Stimulated activated CD4-positive, alpha-beta T cell treated with anti-CD3 and anti-CD28 coated beads, Interleukin-1b, Interleukin-23, amount 100 ng/mL, for 24 hours (primary cell): ENCODE data around the gene EPHA4.

Experiments used
- DNase-seq, 4 experiments: peaks; one replicate each; pipeline ENCODE4 v3.0.0-alpha.2; 2020; ENCODE audit warnings: low read depth in 4 of 4, low spot score in 1 of 4

Gene EPHA4

DNA sequence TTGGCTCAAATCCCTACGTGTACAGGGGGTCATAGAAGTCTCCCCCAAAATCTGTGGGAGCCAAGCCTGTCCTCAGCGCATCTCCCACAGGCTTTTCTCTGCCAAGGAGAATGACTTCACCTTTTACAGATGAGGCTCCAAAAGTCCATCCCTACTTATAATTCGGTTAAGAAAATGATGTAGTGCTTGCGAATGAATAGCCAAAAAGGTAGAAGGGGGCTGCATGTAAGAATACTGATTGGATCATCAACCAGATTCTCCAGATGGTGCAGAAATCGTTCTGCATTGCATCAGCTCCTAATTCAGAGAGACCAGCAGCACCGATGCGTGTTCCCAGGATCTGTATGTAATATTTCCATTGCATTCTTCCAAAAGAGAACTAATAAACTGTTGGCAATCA, 91.9 kb downstream of the EPHA4 start:
- DNase-seq = no peak

DNA sequence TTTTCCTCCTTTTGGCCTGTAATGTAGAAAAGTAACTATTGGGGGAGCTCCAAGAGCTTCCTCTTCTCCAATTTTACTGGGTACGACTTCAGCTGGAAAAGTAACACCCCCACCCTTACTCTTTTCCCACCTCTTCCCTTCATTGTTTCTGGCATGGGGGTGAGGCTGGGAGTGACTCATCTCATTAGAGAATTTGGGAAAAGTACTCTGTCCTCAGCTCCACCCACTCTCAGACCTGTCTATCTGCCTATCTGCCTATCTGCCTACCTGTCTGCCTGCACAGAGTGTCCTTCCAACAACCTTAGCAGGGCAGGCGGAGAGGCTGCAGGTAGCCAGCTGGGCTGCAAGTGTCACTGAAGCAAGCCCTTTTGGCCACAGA, 93.6 kb downstream of the EPHA4 start:
- no peak for DNase-seq

DNA sequence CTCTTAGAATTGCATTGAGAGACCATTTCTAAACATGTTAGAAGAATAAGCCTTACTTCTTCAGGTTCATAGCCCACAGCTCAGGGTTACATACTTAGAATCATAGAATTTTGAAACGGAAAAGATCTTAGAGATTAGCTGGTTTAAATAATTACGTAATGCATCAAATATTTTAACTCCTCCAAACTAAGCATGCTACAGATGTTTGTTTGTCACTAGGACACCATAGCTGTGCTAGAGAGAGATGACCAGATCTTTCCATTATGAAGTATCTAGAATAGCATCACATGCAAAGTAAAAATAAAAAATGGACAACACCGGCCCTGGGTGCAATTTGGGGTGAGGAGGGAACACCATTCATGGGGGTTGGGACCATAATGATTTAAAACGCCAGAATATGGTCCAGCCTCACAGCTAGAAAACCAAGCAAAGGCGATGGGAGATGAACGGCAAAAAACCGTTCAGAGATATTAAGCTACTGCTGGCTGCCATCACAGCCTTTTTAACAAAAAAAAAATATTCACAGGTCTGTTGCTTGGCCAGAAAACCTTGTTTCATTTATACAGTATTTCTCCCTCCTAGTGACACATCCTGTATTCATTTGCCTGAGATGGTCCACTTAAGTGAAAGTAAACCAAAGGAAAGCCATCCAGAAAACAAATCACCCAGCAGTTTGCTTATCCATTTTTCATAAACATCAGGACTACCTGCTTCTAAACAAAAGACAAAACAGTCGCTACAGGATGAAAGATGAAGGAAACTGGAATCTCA, 94.2 kb downstream of the EPHA4 start:
- no peak for DNase-seq

DNA sequence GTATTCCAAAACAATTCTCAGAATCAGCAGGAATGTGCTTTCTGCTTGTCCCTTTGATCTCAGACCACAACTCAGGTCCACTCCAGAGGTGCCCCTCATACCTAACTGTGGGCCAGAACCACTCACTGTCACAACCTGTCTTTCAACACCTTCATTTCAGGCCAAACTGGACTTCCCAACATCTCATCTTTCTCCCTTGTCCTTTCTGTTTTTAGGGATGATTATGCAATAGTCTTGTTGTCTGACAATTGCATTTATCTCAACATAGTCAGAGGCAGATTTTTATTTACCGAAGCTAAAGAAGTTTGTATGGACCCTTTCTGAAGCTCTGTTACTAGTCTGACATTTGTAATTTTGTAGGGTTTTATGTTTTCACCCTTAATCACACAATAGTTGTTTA, 95.9 kb downstream of the EPHA4 start:
- no peak for DNase-seq

DNA sequence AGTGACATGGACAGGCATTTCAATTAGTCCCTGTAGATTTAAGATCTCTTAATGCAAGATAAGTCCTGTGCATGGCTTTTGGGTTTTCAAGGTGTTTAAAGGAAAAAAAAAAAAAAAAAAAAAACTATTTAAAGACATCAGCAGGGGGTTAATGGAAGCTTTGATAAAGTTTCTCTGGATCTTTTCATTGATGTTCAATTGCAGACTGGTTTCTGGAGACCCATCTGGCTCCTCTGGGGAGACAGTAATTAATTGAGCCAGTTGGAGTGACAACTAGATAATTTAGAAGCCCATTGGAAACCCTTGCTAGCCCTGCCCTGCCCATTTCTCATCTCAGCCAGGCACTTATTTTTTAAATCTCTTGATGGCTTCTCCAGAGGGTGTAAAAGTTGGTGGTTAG, 98.7 kb downstream of the EPHA4 start:
- DNase-seq = no peak

DNA sequence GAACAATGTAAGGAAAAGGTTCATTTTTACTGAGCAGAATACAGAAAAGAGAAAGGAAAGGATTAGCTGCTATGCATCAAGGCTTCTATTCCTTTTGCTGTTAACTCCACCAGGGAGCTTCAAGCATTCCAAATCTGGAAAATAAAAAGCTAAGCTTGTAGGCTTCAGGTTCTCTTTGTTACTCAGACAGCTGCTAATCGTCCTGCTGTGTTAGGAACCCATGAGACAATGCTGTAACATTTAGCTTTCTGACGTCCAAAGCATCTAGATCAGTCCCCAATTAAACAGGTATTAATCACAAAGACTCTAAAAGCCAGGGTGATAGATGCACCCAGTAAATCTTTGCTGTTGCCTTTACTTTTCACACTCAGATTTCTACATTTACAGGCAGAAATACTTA, 103.8 kb downstream of the EPHA4 start:
- no peak for DNase-seq

DNA sequence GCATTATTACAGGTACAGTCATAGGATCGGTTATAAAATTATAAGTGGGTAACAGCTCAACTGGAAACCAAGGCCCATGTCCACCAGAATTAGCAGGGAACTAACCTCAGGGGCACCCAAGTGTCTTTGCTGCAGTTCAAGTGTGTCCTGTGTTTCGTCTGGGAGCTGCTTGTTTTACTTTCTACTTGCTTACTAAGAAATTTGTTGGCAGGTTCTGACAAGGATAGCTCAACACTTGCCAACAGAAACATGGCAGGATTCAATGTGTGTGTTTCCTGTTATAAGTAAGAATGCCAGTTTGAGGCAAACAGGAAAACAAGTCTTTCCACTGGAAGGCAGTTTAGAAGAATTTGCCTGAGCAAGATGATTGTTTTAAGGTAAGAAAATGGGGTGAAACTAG, 104.5 kb downstream of the EPHA4 start:
- no peak for DNase-seq

DNA sequence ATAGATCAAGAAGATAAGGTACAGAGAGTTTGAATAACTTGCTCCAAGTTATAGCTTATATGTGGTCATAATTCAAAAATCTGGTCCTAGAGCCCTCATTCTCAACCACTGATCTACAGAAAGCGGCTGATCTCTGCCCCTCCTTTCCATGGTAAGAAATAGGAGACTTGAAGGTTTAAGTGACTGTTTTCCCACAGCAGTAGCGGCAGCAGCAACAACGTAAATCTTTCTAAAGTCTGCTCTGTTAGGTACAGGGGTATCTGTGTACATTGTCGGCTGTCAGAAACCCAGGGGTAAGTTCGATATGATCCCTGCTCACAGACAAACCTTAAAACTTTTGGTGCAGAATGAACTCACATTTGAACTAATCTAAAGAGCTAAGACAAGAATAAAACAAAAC, 105.4 kb downstream of the EPHA4 start:
- DNase-seq = no peak

DNA sequence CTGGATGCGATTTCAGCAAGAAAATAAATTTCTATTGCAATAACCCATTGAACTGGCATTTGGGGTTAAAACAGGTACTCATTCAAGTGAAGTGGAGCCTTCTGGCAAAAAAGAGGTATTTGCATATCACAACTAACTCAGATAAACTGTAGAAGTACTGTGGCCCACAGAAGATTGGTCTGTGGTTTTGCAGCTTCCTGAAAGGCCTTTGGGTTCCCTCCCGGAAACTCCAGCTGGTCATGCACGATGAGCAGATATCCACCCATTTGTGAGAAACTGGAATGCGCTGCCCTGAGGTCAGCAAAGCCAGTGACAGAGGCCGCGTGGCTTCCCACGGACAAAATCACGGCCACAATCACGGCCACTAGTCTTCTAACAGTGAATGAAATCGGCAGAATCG, 106.3 kb downstream of the EPHA4 start:
- DNase-seq = no peak

DNA sequence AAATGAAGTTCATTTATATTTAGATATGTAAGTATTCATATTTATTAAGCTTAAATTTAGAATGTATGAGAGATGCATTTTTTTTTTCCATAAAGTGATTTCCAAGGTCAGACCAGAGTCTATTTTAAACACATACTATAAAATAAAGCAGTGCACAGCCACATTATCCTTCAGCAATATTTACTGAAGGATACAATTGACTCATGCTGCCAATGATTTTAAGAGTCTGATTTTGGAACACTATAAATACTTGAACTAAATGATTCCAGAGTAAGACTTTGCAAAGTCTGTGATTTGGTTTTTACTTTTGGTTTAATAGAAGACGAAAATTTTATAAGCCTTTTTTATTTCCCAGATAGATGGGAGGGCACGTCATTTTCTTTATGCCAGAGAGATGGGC, 107.1 kb downstream of the EPHA4 start:
- no peak for DNase-seq

DNA sequence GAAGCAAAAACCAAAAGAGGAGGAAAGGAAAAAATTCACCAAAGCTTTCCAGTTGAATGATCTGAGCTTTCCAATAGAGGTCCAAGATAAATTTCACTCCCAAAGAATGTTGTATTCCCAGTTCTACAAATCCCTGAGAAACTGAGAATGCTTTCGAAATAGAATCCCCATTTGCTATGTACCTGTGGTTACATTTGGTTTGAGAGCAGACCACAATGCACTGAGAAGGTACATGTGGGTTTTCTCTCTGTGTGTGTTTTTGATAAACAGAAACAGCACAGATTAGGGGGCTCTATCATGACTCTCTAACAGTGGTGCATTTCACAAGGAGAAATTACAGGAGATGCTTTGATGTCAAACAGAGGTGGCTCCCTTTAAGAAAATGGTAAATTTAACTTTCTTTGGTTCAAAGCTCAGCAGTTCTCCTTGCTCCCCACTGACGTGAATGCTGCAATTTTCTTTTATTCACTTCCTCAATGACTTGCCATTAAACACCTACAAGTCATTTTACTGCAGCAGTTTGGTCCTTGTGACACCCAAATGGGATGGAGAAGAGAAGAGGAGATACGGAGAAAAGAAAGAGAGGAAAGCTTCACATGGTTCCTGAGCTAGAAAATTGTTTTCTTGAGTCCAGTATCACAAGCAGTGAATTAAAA, 108.7 kb downstream of the EPHA4 start:
- DNase-seq = no peak

DNA sequence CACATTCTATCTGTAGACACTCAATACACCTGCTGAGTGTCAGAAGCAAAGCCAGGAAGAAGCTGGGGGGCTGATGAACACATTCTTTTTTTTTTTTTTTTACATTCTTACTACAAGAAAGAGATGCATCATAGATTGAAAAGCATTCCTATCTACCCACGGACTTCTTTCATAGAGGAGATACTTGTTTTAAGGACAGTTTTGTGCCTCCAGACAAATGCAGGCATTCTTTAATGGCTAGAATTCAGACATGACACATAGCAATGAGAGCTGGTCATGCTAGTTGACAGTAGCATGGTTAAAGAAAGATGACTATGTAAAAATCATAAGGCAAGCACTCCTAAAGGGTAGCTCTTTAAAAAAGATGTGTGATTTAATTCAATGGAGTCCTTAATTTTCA, 110.2 kb downstream of the EPHA4 start:
- DNase-seq = no peak

DNA sequence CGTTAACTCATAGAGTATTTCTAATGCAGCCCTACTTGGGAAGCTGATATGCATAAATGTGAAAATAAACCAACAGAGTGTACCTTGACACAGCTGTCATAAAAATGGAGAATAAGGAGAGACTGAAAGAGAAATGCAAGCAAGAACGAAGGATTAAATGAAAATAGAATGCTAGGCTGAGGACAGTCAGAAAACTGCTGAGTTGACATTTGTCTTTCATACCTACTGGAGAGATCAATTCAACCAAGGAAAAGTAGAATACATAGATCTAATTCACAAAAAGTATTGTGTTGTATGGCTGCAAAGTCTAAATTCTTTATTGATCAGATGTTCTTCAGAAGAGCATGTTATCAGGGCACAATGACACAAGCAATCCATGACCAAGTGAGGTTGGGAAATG, 112.0 kb downstream of the EPHA4 start:
- no peak for DNase-seq

DNA sequence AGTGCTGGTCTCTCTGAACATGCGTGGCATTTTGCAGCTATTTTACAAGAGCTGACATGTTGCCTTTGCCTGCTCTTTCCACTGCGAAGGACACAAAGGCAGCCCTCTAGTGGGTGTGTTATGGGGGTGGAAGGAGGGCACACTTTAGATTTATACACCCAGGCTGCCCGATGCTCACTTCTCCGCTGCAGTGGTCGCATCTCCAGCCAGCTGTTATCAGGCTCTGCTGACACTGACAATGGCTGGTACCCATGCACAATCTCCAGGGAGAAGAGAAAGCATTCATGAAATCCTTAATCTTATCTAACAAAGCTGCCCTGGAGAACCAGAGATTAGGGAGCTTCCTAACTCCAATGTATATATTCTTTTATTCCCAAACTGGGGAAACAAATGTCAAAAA, 113.5 kb downstream of the EPHA4 start:
- no peak for DNase-seq

DNA sequence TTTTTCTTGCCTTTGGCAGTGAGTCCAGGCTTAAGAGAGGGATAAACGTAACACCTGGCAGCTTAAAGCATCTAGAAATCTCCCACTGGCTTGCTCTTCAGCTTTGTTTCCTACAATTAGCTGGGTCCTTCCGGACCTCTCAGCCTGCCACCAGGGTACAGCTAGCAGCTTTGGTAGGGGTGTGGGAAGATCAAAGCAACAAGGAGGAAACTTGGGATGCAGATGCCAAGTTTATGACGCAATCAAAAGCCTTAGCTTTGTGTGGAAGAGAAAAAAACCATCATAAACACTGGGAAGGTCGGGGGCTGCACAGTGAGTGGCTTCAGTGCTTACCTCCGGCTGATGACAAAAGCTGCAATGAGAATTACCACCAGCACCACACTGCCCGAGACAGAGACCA, 116.9 kb downstream of the EPHA4 start:
- no peak for DNase-seq

DNA sequence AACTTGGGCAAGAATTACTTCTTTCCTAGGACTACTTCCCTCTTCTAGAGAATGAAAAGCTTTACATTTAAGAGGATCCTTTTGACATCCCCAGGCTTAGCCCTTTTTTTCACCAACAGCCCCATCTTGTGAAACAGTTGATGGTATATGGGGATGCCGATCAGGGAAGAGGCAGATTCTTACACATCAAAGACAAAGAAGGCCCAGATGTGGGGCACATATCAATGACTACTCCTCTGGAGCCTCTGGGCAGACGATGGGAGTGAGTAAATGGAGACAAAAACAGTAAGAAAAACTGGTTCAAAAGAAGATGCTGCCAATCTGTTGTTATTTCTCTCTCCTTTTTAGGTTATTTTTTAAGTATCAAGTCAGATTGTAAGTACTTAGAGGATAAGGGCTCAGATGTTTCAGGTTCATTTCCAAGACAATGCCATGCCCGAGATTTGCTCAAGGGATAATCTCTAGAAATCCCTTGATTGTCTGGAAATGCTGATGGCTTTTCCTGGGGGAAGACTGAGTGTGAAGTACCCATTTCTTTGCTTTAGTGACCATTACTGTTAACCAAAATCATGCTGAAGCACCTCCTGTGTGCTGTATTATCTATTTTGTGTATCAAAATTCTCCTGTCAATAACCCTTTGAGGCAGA, 117.5 kb downstream of the EPHA4 start:
- DNase-seq = no peak

DNA sequence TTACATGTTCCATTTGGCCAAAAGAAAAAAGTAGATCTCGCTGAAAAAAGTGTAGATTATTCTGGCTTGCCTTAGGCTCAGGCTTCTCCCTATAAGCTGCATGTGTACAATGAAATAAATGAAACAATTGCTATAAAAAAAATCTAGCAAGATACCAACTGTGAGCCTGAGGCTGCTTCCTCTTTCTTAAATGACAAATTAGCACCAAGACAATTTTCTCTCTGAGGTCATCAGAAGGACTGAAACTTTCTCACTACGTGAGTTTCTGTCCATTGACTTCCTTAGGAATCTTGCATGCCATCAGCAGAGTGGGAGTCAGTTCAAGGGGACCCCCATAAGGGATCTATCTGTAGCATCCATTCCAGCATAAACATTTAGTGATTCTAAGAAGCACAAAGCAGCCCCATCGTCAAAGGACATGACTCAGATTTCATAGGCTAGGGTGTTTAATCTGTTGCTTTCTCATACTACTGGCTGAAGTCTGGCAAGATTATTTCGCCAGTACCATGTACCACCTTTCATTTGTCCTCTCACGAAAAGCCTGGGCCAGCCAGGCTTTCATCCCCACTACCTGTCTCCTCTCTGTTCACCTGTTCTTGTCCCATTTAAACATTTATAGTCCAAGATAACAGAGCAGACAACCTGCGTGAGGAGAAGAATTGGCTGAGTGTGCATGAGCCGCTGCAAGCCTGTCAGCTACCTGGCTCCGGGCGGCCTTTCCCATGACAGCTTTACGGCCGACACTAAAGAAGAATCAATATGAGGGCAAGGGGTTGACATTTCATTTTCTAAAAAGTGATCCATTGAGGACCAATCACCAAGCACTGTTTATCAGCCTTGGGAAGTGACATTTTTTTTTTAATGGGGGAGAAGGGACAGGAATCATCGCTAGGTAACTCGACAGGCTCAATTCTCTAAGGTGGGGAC, 120.0 kb downstream of the EPHA4 start:
- no peak for DNase-seq

DNA sequence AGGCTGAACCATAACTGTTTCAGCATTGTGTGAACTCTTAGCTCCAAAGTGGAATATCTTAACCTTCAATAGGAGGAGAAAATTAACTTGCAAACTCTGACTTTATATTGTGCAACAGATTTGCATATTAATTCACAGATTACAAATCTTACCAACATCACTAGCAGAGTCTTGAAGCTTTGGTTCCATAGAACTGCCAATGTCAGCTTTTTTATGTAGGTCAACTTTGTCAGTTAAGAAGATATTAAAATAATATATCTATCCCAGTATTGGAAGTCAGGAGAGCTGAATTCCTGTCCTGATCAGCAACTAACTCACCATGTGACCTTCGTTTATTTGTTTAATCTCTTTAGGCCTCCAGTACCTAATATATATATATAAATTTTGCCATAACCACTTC, 121.8 kb downstream of the EPHA4 start:
- DNase-seq = no peak

DNA sequence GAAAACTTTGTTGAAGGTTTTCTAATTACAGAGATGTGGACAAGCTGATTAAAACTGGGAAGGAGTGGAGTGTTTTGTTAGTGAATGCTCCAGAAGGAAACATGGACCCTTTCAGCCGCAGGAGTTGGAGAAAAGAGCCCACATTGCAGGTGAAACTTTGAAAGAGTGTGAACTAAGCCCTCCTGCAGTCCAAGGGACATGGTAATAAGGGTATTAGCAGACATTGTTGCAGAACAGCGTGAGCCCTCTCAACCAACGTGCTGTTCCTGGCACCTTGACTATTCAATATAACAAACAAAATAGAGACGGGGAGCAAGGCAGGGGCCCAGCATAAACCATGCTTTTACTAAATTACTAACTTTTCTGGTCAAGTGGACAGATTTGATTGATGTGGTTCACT, 122.7 kb downstream of the EPHA4 start:
- no peak for DNase-seq

DNA sequence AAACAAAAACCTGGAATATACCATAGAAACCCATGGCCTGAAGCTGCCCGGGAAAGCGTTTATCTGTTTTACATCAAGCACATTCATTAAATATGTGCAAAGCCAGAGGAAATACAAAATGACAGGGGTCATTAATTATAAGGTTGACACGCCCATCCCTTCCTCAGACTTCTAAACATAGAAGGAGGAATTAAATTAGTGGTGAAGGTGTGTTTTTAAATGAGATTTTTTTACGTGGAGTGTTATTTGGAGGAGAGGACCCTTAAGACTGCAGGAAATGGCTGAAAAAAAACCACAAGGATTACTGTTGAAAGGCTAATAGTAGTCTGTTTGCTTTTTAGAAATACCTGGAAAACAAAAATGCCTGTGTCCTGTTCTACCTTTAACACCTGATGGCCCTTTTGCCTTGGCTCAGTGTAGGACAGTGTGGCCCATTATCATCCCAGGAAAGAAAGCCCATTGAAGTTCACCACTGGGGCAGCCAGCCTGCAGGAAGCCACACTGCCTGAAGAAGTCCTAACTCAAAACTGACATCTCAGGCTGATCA, 123.2 kb downstream of the EPHA4 start:
- no peak for DNase-seq
